ENCODE results near the gene GATAD2A.

The GATAD2A gene

DNA sequence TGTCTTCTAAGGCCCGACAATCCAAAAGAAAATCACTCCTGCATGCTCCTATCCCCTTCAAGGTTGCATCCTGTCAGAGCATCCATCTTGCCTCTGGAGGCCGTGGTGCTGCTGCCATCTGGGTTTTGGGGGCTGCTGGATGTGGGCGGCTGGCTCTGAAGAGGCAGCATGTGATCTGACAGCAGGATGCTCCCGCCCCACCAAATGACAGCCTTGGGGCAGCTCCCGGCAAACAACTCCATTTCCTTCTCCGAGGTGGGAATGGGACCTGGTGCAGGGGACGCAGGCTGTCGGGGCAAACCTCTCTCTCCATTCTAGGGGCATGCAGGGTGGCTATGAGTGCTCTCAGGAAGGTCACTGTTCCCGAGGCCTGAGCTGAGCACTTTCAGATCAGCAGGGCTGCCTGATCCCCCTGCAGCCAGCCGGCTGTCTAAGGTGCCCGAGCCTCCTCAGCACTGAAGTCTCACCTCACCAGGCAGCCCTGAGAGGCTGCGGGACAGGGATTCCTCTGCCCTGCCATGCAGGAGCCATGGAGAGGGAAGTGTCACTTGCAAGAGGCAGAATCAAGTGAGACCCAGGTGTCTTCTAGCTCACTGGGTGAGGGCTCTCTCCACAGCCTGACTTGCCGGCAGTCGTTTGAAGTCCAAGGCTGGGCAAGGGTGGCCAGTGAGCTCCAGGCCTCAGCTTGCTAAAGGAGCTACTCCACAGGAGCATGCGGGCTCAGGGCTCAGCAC lies 81.0 kb downstream of the GATAD2A start:
- ATAC-seq (replicated peaks) (no peak), DNase-seq (no peak)
- H3K4me1 Mint-ChIP-seq: peaks cover 51 to 67% of the 10 kb centered on the region in 2 donors
- H3K27ac Mint-ChIP-seq: peak overlapping the region; percentile 73
- H3K4me3 Mint-ChIP-seq: no peak overlapping the region
- H3K27me3 Mint-ChIP-seq: no peaks in the 10 kb centered on the region
- peaks cover 17 to 37% of the 10 kb centered on the region in 2 donors for H3K36me3 Mint-ChIP-seq
- no peaks in the 10 kb centered on the region for H3K9me3 Mint-ChIP-seq

DNA sequence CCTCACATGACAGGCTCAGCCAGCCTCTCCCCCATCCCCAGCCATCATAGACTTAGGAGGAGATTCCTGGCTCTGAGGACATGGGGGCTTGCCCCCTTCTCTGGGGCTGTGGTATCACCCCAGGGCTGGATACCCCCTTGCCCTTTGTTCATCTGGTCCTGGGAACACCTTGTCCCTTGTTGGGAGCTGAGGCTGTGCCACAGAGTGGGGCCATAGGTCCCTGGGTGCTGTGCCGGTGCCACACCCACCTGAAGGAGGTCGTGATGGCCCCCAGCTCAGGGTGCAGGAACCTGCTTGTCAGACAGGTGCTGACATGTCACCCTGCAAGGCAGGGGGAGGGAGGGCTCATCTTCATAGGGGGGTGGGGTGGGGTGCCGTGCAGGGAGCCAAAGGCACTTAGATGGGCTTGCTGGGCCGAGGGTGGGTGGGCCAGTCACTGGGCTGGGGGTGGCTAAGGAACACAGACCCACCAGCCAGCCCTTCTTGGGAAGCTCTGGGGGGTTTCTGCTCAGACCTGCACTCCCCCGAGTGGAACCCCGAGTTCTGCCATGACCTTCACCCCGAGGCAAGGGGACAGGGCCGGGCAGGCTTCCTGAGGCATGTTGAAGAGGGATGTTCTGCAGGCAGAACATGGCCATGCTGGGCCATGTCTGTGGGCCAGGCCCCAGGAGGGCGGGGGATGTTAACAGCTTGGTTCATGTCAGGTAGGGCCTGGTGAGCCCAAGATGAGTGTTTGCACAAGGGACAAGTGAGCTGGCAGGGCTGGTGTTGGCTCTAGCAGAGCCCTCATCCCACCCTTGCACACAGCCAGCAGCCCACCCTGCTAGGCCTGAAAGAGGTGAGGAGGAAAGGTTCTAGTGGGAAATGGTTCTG lies 81.8 kb downstream of the GATAD2A start:
- H3K4me3 Mint-ChIP-seq: peak overlapping the region in 1 of 2 donors; percentile 15
- peaks cover 51 to 65% of the 10 kb centered on the region in 2 donors for H3K4me1 Mint-ChIP-seq
- H3K36me3 Mint-ChIP-seq: peaks cover 17 to 33% of the 10 kb centered on the region in 2 donors
- H3K27ac Mint-ChIP-seq: peak overlapping the region; percentile 73
- H3K27me3 Mint-ChIP-seq: no peaks in the 10 kb centered on the region
- ATAC-seq (replicated peaks) (no peak), DNase-seq (no peak)
- no peaks in the 10 kb centered on the region for H3K9me3 Mint-ChIP-seq

GRCh38 chr19:19487950-19488874 lies 82.7 kb downstream of the GATAD2A start:
- Mint-ChIP-seq H3K4me1 (peaks cover 47 to 58% of the 10 kb centered on the region in 2 donors), H3K4me3 (no peak overlapping the region), H3K27ac (peak overlapping the region; percentile 92), H3K9me3 (no peaks in the 10 kb centered on the region), H3K27me3 (no peaks in the 10 kb centered on the region), H3K36me3 (peaks cover 18 to 32% of the 10 kb centered on the region in 2 donors)
- DNase-seq (no peak), ATAC-seq (replicated peaks) (no peak)

DNA sequence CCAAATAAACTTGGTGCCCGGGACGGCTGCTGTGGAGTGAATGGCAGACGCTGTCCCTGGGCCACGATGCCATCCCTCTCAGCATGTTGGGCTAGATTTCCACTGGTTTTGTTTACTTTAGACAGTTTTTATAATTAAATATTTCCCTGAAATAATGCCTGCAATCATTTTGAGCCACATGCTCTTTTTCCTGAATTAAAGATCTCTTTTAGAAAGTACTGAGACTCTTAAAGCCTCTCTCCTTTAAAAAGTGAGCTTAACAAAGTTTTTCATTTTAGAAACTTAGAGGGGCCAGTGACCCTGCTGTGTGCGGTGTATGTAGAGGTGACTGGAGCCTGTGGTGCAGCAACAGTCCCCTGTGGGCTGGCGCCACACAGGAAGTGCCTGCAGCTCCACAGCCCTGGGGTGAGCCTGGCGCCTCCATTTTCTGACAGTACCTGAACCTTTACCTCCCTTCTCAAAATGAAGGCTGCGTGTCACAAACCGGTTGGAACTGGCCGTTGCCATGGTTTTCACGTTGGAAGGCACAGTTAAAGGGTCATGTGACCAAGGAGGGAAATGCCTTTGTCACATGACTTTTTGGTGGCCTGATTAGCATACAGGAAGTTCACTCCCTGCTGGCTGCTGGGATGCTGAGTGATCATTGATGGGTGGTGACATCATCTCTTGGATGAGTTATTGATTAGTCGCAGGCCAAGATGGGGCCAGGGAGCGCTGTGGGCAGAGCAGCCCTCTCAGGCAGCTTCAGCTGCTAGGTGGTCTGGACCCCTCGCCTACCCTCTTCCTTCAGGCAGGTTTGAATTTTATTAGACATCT lies 83.6 kb downstream of the GATAD2A start:
- DNase-seq (peak; percentile 65), ATAC-seq (replicated peaks) (peak; percentile 71)
- Mint-ChIP-seq H3K9me3 (no peaks in the 10 kb centered on the region), H3K4me3 (peak overlapping the region; percentile 25 to 41), H3K4me1 (peaks cover 44 to 55% of the 10 kb centered on the region in 2 donors), H3K27ac (peak overlapping the region; percentile 92), H3K36me3 (peaks cover 19 to 29% of the 10 kb centered on the region in 2 donors), H3K27me3 (no peaks in the 10 kb centered on the region)

DNA sequence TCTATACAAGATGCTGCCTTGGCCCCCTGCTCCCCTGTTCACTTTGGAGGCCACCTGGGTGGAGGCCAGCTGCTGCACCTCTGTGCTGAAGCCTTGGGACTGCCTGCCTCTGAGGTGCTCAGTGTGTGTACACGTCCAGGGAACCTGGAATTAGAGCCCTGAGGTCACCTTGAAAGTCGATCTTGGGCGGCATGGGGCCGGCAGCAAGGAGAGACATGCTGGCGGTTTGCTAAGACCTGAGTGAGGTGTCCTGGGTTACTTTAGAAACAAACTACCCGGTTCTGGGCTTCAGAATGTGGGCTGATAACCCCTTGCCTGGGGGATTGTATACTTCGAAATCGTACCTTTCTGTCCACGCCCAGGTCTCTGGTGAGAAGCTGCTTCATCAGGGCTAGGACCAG lies 84.3 kb downstream of the GATAD2A start:
- DNase-seq (no peak), ATAC-seq (replicated peaks) (no peak)
- Mint-ChIP-seq H3K4me1 (peaks cover 41 to 50% of the 10 kb centered on the region in 2 donors), H3K4me3 (no peak overlapping the region), H3K27ac (peak overlapping the region; percentile 92), H3K36me3 (peaks cover 26 to 33% of the 10 kb centered on the region in 2 donors), H3K9me3 (no peaks in the 10 kb centered on the region), H3K27me3 (no peaks in the 10 kb centered on the region)

GRCh38 chr19:19490214-19490968 lies 84.9 kb downstream of the GATAD2A start:
- peak; percentile 67 for DNase-seq
- H3K4me3 Mint-ChIP-seq: no peak overlapping the region
- peak; percentile 50 to 65 for ATAC-seq (replicated peaks)

DNA sequence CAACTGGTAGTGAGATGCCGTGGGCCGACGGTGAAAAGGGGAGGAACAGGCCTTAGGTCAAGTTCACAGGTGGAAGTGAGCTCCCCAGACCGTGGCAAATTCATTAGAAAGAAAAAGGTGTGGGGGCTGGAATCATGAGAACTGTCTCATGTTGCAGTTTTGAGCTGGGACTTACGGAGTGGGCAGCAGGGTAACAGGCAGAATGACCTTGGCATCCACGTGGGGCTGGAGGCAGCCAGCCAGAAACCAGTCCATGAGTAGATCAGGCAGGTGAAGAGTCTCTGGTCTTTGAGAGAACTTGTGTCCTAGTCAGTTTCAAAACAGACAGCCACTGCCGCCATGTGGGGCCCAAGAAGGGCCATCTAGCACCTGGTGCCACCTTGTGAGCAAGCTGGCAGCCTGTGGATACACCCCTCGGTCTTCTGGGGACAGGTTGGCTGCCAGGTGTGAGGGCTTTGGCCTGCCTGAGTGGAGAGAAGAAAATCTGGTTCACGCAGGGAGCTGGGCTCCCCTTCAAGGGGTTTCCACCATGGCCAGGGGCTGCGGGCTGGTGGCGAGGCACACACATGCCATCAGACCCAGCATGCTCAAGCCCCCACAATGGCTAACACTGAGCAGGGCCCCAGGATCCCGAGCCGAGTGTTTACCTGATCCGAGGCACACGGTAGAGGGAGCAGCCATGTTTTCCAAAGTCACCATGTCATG lies 86.0 kb downstream of the GATAD2A start:
- H3K9me3 Mint-ChIP-seq: no peaks in the 10 kb centered on the region
- H3K27me3 Mint-ChIP-seq: no peaks in the 10 kb centered on the region
- H3K4me3 Mint-ChIP-seq: no peak overlapping the region
- no peak for ATAC-seq (replicated peaks)
- H3K36me3 Mint-ChIP-seq: peaks cover 34 to 44% of the 10 kb centered on the region in 2 donors
- H3K4me1 Mint-ChIP-seq: peaks cover 33 to 41% of the 10 kb centered on the region in 2 donors
- no peak overlapping the region for H3K27ac Mint-ChIP-seq
- DNase-seq: no peak

More at GRCh38 chr19:19490214-19490968, 84.9 kb downstream of the GATAD2A start:
- Mint-ChIP-seq H3K9me3 (no peaks in the 10 kb centered on the region), H3K27me3 (no peaks in the 10 kb centered on the region), H3K36me3 (peaks cover 30 to 36% of the 10 kb centered on the region in 2 donors), H3K4me1 (peaks cover 37 to 47% of the 10 kb centered on the region in 2 donors), H3K27ac (peak overlapping the region; percentile 92)

- Mint-ChIP-seq H3K4me3 (no peak overlapping the region), H3K36me3 (peaks cover 37 to 46% of the 10 kb centered on the region in 2 donors)
- ATAC-seq (replicated peaks): no peak
These were observed 86.6 kb downstream of the GATAD2A start for GRCh38 chr19:19492026-19492610.

GRCh38 chr19:19493841-19494546 lies 88.5 kb downstream of the GATAD2A start:
- Mint-ChIP-seq H3K4me1 (peaks cover 16 to 24% of the 10 kb centered on the region in 2 donors), H3K4me3 (no peak overlapping the region), H3K27me3 (no peaks in the 10 kb centered on the region), H3K27ac (no peak overlapping the region), H3K36me3 (peaks cover 39 to 51% of the 10 kb centered on the region in 2 donors), H3K9me3 (no peaks in the 10 kb centered on the region)
- DNase-seq: no peak
- ATAC-seq (replicated peaks): no peak

More at GRCh38 chr19:19492026-19492610, 86.6 kb downstream of the GATAD2A start:
- no peak for DNase-seq
- no peaks in the 10 kb centered on the region for H3K9me3 Mint-ChIP-seq
- peaks cover 31 to 41% of the 10 kb centered on the region in 2 donors for H3K4me1 Mint-ChIP-seq
- no peaks in the 10 kb centered on the region for H3K27me3 Mint-ChIP-seq
- no peak overlapping the region for H3K27ac Mint-ChIP-seq

GRCh38 chr19:19495614-19496603 lies 90.4 kb downstream of the GATAD2A start:
- peaks cover 2 to 6% of the 10 kb centered on the region in 2 donors for H3K4me1 Mint-ChIP-seq
- ATAC-seq (replicated peaks) (no peak), DNase-seq (no peak)
- no peak overlapping the region for H3K27ac Mint-ChIP-seq
- H3K27me3 Mint-ChIP-seq: no peaks in the 10 kb centered on the region
- H3K4me3 Mint-ChIP-seq: no peak overlapping the region
- H3K36me3 Mint-ChIP-seq: peaks cover 44 to 46% of the 10 kb centered on the region in 2 donors
- no peaks in the 10 kb centered on the region for H3K9me3 Mint-ChIP-seq

All from stimulated activated naive B cell treated with anti-CD40 and anti-IgM and Interleukin-4, amounts not matched to agents 10 μg/mL and 1 μg/mL and 100 μg/mL, for 72 hours (primary cell).